K562 (cell line): Measurements from ENCODE around the gene SRD5A1. TPM values are rescaled to one million over a fixed set of nuclear protein-coding genes. Genes with fewer than 3 reads are reported as not detected.

Experiments
- ATAC-seq: fragments of 200-7000 bp; cut with Tn5 transposase; 3 replicates; pipeline ENCODE4 v1.9.1; 2020; ENCODE audit warnings: moderate library complexity
- BruUV-seq: library from RNA; stranded (reverse); fragments of 400-500 nt; replicated peaks from 2 replicates; lab custom pipeline; 2021; lab: Mats Ljungman, UMichigan
- CTCF ChIA-PET: fragments of 300-600 bp; formaldehyde crosslinking; extraction: SDS; loops from one replicate; lab custom pipeline; 2021; ENCODE audit warnings: low intra/inter-chr PET ratio; lab: Yijun Ruan, JAX
- POLR2A ChIA-PET: fragments of 300-600, 350-650 bp; sonication (Branson Sonifier 250); formaldehyde crosslinking; extraction: SDS; loops from one replicate; lab custom pipeline; 2021; ENCODE audit warnings: antibody characterized with exemption, inconsistent platforms; lab: Yijun Ruan, JAX
- DNase-seq, 4 experiments: peaks; one replicate each; pipeline versions ENCODE4 v3.0.0 to v3.0.0-alpha.2; 2011 to 2018; ENCODE audit warnings: low spot score in 3 of 4, mixed read lengths in 3 of 4; ENCODE audit errors: extremely low read depth in 1 of 4
- FAIRE-seq: peaks from 2 replicates; lab custom pipeline; 2011; peaks lifted over from hg19 to GRCh38; lab: Jason Lieb, UNC
- H2AFZ ChIP-seq: 2 replicates; pipeline ENCODE4 v1.6.0; 2011; ENCODE audit warnings: low read depth, low read length, control low read depth, inconsistent platforms
- H3K27ac ChIP-seq: fragments of 200-600 bp; 3 replicates; pipeline ENCODE4 v1.8.0; 2011; ENCODE audit warnings: low read depth, mild to moderate bottlenecking, control low read depth, inconsistent platforms, low read length, moderate library complexity, mixed read lengths; ENCODE audit errors: extremely low read depth
- H3K27me3 ChIP-seq, 2 experiments: fragments of 300-600 bp in 1 of 2; 2 replicates in 1 of 2; 3 replicates in 1 of 2; pipeline versions ENCODE4 v1.6.0 to v1.8.0; 2011; ENCODE audit warnings: inconsistent platforms in 2 of 2, low read length in 2 of 2, mild to moderate bottlenecking in 1 of 2, mixed read lengths in 1 of 2, moderate library complexity in 1 of 2; ENCODE audit not compliant: control insufficient read depth in 2 of 2, insufficient read depth in 2 of 2
- H3K36me3 ChIP-seq: fragments of 300-600 bp; 3 replicates; pipeline ENCODE4 v1.8.0; 2011; ENCODE audit warnings: mild to moderate bottlenecking, low read length, inconsistent platforms; ENCODE audit not compliant: control insufficient read depth, insufficient read depth
- H3K4me1 ChIP-seq, 2 experiments: fragments of 200-600 bp in 1 of 2; replicated peaks in 1 of 2; 2 replicates in 1 of 2; 3 replicates in 1 of 2; pipeline versions ENCODE4 v1.5.1 to v1.8.0; 2011; ENCODE audit warnings: inconsistent platforms in 2 of 2, low read length in 2 of 2, mild to moderate bottlenecking in 1 of 2, mixed read lengths in 1 of 2, moderate library complexity in 1 of 2; ENCODE audit not compliant: control insufficient read depth in 2 of 2, insufficient read depth in 2 of 2
- H3K4me2 ChIP-seq: 2 replicates; pipeline ENCODE4 v1.6.1; 2011; ENCODE audit warnings: low read length, control low read depth, inconsistent platforms, mixed read lengths; ENCODE audit not compliant: insufficient read depth
- H3K4me3 ChIP-seq: fragments of 200-600 bp; sonication (generic), shearing (Covaris generic); 2 replicates; pipeline ENCODE4 v1.5.1; 2016; ENCODE audit warnings: control low read depth, inconsistent platforms
- H3K79me2 ChIP-seq: fragments of 200-600 bp; 3 replicates; pipeline ENCODE4 v1.8.0; 2011; ENCODE audit warnings: low read length, inconsistent platforms; ENCODE audit not compliant: control insufficient read depth, insufficient read depth
- H3K9ac ChIP-seq, 2 experiments: 2 replicates each; pipeline versions ENCODE4 v1.6.0 to v1.6.1; 2011; ENCODE audit warnings: low read depth in 2 of 2, low read length in 2 of 2, control low read depth in 1 of 2, inconsistent platforms in 1 of 2, mild to moderate bottlenecking in 1 of 2, mixed read lengths in 1 of 2; ENCODE audit not compliant: insufficient read depth in 1 of 2
- H3K9me1 ChIP-seq: one replicate; pipeline ENCODE4 v1.6.0; 2011; ENCODE audit warnings: inconsistent platforms, mild to moderate bottlenecking, low read length, moderate library complexity; ENCODE audit not compliant: control insufficient read depth, insufficient read depth
- H3K9me3 ChIP-seq: replicated peaks from 2 replicates; pipeline ENCODE4 v1.5.1; 2011; ENCODE audit warnings: low read depth, low read length, inconsistent platforms; ENCODE audit not compliant: control insufficient read depth, insufficient read depth
- H4K20me1 ChIP-seq: replicated peaks from 2 replicates; pipeline ENCODE4 v1.6.1; 2011; ENCODE audit warnings: low read length, inconsistent platforms, mixed read lengths; ENCODE audit not compliant: control insufficient read depth, insufficient read depth
- POLR2AphosphoS5 ChIP-seq: IDR thresholded peaks from 2 replicates; pipeline ENCODE4 v1.6.1; 2011; ENCODE audit warnings: mild to moderate bottlenecking, low read depth, low read length, moderate library complexity; ENCODE audit not compliant: control insufficient read depth, insufficient read depth
- RBFOX2 ChIP-seq: fragments of 200-400 bp; formaldehyde crosslinking; IDR thresholded peaks from 2 replicates; pipeline ENCODE4 v1.6.1; 2017; ENCODE audit warnings: low read depth, mild to moderate bottlenecking, low read length, moderate library complexity
- TGIF2 ChIP-seq: sonication (generic); formaldehyde crosslinking; IDR thresholded peaks from 2 replicates; pipeline ENCODE4 v1.8.1; 2022; ENCODE audit warnings: mild to moderate bottlenecking, missing genetic modification reagents, moderate library complexity
- ZC3H4 ChIP-seq: sonication (generic); formaldehyde crosslinking; IDR thresholded peaks from 2 replicates; pipeline ENCODE4 v1.9.0; 2021; ENCODE audit warnings: missing genetic modification reagents, borderline replicate concordance
- WGBS: fragments of 100-300 bp; shearing (Covaris generic); methylation state at CpG from one replicate; pipeline ENCODE4 v1.1.6; 2016; ENCODE audit warnings: low coverage, mixed read lengths; ENCODE audit not compliant: insufficient coverage; ENCODE audit errors: missing lambda C conversion rate; 5-methylcytosine and 5-hydroxymethylcytosine counted together
- in situ Hi-C: fragments of 300-500 bp; cut with MboI; formaldehyde crosslinking; loops from 4 replicates; pipeline ENCODE4 v1.15.0; 2018; ENCODE audit warnings: inconsistent platforms, mixed read lengths
- intact Hi-C: fragments of 100-400 bp; cut with micrococcal nuclease; formaldehyde crosslinking; loops from 2 replicates; pipeline ENCODE4 v1.14.2; 2022
- polyA plus RNA-seq, 8 experiments: library from polyadenylated mRNA; depleted of rRNA in 4 of 8; stranded (reverse) in 5 of 8; unstranded in 3 of 8; fragments of >200 nt; fragmentation: Nextera tagmentation in 2 of 8; fragmentation: Illumina TruSeq in 1 of 8; extraction: Ambion mirVana in 2 of 8; extraction: Trizol in 1 of 8; gene quantifications; 2 replicates each; pipeline versions ENCODE4 v1.2.1 to v1.2.3, GENCODE V29; 2011 to 2014; ENCODE audit warnings: inconsistent platforms in 1 of 8, missing spikeins in 1 of 8
- total RNA-seq, 7 experiments: library from RNA; depleted of rRNA in 6 of 7; stranded (reverse); fragments of >200 nt in 6 of 7; fragmentation: Illumina TruSeq in 2 of 7; extraction: Trizol in 2 of 7; gene quantifications; 2 replicates each; pipeline versions ENCODE4 v1.2.1 to v1.2.3, GENCODE V29; 2011 to 2021; ENCODE audit warnings: low replicate concordance in 1 of 7
- TF ChIP-seq, protein P1 (sequence below): fragments of 200-800 bp; sonication (Bioruptor generic); IDR thresholded peaks from 2 replicates; pipeline ENCODE4 v1.6.1; 2016; ENCODE audit warnings: missing genetic modification characterization, missing compliant biosample characterization
- TF ChIP-seq, protein P2 (sequence below): fragments of 450-650 bp; IDR thresholded peaks from 2 replicates; pipeline ENCODE4 v1.6.1; 2016
- TF ChIP-seq, protein P3 (sequence below): fragments of 250-450 bp; sonication (Bioruptor Pico); IDR thresholded peaks from 2 replicates; pipeline ENCODE4 v1.9.0; 2021; ENCODE audit warnings: mild to moderate bottlenecking

SRD5A1 gene
- total and polyA plus RNA-seq, 9 of the 15 experiments (the other 6 are each of a cell fraction or from before 2014, with no cell fraction given), result 1.3 to 22.6 (median 8.1) TPM

DNA sequence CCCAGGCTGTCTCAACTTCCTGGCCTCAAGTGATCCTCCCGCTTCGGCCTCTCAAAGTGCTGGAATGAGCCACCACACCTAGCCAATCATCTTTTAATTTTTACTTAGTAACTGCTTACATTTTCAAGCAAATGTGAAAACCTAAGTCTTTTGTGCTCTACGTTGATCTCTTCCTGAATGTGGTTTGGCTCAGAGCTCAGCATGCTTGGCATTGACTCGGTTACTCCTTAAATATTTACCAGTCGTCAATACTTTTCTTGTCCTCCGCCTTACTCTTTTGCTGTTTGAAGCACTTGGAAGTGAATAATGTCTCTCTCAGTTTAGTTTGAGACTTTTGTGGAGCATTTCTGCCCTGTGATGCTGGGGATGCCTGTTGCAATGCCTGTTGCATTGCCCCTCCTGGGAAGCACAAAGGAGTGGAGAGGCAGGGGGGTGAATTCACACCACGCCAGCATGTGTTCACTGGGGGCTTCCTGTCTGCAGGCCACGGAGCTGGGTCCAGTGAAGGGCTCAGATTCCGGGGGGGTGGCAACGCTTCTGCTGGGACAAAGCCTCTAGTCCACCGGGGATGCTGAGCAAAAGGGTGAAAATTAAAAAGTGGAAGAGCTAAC, 66.9 kb downstream of the SRD5A1 start:
- DNase-seq, result no peak
- no TSS peak for BruUV-seq
- peaks cover 39 to 41% of the 10 kb centered on the region in 2 experiments for H3K27me3 ChIP-seq
- no peak overlapping the region for H2AFZ ChIP-seq
- ATAC-seq, result no peak
- TF ChIP-seq POLR2AphosphoS5 (no peak), TGIF2 (no peak), ZC3H4 (CRISPR knock-in tag) (no peak)
- H3K9me1 ChIP-seq, result no peaks in the 10 kb centered on the region
- 4% methylated on average over 11 of the region's 11 CpGs for WGBS
- no peaks in the 10 kb centered on the region for H4K20me1 ChIP-seq
- intact Hi-C loops (no loop called here), in situ Hi-C loops (no loop called here)
- ChIA-PET POLR2A (interaction anchor here (0.9 to 1.7 kb wide), 3 partner anchors 12 to 69 kb away, joined by 3 to 7 read pairs (median 4); no protein-coding TSS in a partner anchor), CTCF (no interaction called here)
- H3K79me2 ChIP-seq, result no peaks in the 10 kb centered on the region
- no peaks in the 10 kb centered on the region for H3K9me3 ChIP-seq
- H3K4me2 ChIP-seq, result no peak overlapping the region
- FAIRE-seq, result no peak
- no peak overlapping the region for H3K9ac ChIP-seq
- H3K4me3 ChIP-seq, result no peak overlapping the region
- no peak overlapping the region for H3K27ac ChIP-seq
- H3K36me3 ChIP-seq, result no peaks in the 10 kb centered on the region
- no peaks in the 10 kb centered on the region for H3K4me1 ChIP-seq

DNA sequence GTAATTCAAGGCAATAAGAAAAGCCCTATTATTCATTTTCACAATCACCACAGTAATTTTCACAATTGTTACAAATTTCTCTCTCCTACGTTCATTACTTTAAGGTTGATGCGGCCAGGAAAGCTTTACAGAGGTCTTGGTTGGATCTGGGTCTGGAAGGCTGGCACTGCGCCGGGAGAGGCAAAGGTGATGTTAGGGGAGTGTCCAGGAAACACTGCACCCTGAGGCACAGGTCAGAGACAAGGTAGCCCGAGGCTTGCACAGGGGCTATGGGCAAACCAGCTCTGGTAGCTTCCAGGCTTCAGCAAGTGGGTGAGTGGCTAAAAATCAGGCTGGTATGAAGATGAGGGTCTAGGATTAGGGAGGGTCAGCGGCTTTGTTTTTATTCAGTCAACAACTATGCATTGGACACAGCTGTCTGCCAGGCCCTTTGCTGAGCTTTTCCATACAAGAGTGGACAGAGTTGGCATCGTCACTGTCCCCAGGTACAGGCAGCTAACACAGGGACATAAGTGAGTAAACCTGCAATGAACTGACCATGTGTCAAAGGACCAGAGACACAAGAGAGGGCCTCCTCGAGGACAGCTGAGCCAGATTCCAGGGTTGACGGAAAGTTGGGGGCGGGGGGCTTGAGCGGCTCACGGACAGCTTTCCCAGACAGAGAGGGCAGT, 67.6 kb downstream of the SRD5A1 start:
- BruUV-seq, result no TSS peak
- H3K4me1 ChIP-seq, result no peaks in the 10 kb centered on the region
- H3K9me1 ChIP-seq, result no peaks in the 10 kb centered on the region
- POLR2A ChIA-PET, result interaction anchor here (1.0 to 1.7 kb wide), 2 partner anchors 11 to 70 kb away, joined by 4 to 7 read pairs; no protein-coding TSS in a partner anchor
- H3K9ac ChIP-seq, result no peak overlapping the region
- in situ Hi-C loops, result no loop called here
- no peak overlapping the region for H3K4me3 ChIP-seq
- WGBS, result 4% methylated on average over 12 of the region's 12 CpGs
- H2AFZ ChIP-seq, result no peak overlapping the region
- ATAC-seq (no peak), DNase-seq (no peak), FAIRE-seq (no peak)
- H4K20me1 ChIP-seq, result no peaks in the 10 kb centered on the region
- H3K79me2 ChIP-seq, result no peaks in the 10 kb centered on the region
- H3K4me2 ChIP-seq, result no peak overlapping the region
- H3K27ac ChIP-seq, result no peak overlapping the region
- peaks cover 40 to 41% of the 10 kb centered on the region in 2 experiments for H3K27me3 ChIP-seq
- no peaks in the 10 kb centered on the region for H3K36me3 ChIP-seq
- CTCF ChIA-PET, result no interaction called here
- intact Hi-C loops, result no loop called here
- no peaks in the 10 kb centered on the region for H3K9me3 ChIP-seq
- TF ChIP-seq, protein P1, sequence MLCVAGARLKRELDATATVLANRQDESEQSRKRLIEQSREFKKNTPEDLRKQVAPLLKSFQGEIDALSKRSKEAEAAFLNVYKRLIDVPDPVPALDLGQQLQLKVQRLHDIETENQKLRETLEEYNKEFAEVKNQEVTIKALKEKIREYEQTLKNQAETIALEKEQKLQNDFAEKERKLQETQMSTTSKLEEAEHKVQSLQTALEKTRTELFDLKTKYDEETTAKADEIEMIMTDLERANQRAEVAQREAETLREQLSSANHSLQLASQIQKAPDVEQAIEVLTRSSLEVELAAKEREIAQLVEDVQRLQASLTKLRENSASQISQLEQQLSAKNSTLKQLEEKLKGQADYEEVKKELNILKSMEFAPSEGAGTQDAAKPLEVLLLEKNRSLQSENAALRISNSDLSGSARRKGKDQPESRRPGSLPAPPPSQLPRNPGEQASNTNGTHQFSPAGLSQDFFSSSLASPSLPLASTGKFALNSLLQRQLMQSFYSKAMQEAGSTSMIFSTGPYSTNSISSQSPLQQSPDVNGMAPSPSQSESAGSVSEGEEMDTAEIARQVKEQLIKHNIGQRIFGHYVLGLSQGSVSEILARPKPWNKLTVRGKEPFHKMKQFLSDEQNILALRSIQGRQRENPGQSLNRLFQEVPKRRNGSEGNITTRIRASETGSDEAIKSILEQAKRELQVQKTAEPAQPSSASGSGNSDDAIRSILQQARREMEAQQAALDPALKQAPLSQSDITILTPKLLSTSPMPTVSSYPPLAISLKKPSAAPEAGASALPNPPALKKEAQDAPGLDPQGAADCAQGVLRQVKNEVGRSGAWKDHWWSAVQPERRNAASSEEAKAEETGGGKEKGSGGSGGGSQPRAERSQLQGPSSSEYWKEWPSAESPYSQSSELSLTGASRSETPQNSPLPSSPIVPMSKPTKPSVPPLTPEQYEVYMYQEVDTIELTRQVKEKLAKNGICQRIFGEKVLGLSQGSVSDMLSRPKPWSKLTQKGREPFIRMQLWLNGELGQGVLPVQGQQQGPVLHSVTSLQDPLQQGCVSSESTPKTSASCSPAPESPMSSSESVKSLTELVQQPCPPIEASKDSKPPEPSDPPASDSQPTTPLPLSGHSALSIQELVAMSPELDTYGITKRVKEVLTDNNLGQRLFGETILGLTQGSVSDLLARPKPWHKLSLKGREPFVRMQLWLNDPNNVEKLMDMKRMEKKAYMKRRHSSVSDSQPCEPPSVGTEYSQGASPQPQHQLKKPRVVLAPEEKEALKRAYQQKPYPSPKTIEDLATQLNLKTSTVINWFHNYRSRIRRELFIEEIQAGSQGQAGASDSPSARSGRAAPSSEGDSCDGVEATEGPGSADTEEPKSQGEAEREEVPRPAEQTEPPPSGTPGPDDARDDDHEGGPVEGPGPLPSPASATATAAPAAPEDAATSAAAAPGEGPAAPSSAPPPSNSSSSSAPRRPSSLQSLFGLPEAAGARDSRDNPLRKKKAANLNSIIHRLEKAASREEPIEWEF (CRISPR knock-in tag), result no peak
- TF ChIP-seq, protein P2, sequence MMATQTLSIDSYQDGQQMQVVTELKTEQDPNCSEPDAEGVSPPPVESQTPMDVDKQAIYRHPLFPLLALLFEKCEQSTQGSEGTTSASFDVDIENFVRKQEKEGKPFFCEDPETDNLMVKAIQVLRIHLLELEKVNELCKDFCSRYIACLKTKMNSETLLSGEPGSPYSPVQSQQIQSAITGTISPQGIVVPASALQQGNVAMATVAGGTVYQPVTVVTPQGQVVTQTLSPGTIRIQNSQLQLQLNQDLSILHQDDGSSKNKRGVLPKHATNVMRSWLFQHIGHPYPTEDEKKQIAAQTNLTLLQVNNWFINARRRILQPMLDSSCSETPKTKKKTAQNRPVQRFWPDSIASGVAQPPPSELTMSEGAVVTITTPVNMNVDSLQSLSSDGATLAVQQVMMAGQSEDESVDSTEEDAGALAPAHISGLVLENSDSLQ, result no peak
- TF ChIP-seq, protein P3, sequence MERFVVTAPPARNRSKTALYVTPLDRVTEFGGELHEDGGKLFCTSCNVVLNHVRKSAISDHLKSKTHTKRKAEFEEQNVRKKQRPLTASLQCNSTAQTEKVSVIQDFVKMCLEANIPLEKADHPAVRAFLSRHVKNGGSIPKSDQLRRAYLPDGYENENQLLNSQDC (CRISPR knock-in tag), result no peak
- TF ChIP-seq RBFOX2, result no peak
